Measurements from ENCODE around the gene UCP2.

UCP2 gene

GRCh38 chr11:73962101-73962705 lies 20.4 kb downstream of the UCP2 start:
- no peak overlapping the region for H3K27ac ChIP-seq
- TF ChIP-seq CTCF (conservative IDR thresholded peaks at IDR 0.05), result no peak

GRCh38 chr11:73961321-73961720 lies 21.3 kb downstream of the UCP2 start:
- TF ChIP-seq CTCF (conservative IDR thresholded peaks at IDR 0.05), result no peak
- no peak overlapping the region for H3K27ac ChIP-seq

- no peak for TF ChIP-seq CTCF (conservative IDR thresholded peaks at IDR 0.05)
- H3K27ac ChIP-seq, result no peak overlapping the region
Observed at GRCh38 chr11:73958521-73959141, 24.0 kb downstream of the UCP2 start.

- TF ChIP-seq CTCF (conservative IDR thresholded peaks at IDR 0.05), result no peak
- no peak overlapping the region for H3K27ac ChIP-seq
Observed at GRCh38 chr11:73957654-73958361, 24.8 kb downstream of the UCP2 start.

- H3K27ac ChIP-seq, result no peak overlapping the region
- TF ChIP-seq CTCF (conservative IDR thresholded peaks at IDR 0.05), result no peak
Observed at GRCh38 chr11:73956876-73957653, 25.6 kb downstream of the UCP2 start.

- no peak for TF ChIP-seq CTCF (conservative IDR thresholded peaks at IDR 0.05)
- H3K27ac ChIP-seq, result no peak overlapping the region
Observed at GRCh38 chr11:73951797-73952196, 30.8 kb downstream of the UCP2 start.
